Measurements from ENCODE around the gene TIGD2.

GRCh38 chr4:89105726-89106125 lies 5.6 kb upstream of the TIGD2 start:
- no peak for TF ChIP-seq POLR2A (IDR thresholded peaks at IDR 0.05; ENCODE audit: low read depth, low read length)
- TF ChIP-seq POLR2AphosphoS5 (IDR thresholded peaks at IDR 0.05; ENCODE audit: low read depth, low read length) = no peak

All from GM12892 (cell line).